ENCODE results near the gene PBX3. TPM values are rescaled to one million over a fixed set of nuclear protein-coding genes. Genes with fewer than 3 reads are reported as not detected.
A peak's percentile ranks its signal among the peaks of the same experiment; 100 is the strongest.

The PBX3 gene
- total RNA-seq, 1 experiment from 2014 or later, result 39.0 TPM

DNA sequence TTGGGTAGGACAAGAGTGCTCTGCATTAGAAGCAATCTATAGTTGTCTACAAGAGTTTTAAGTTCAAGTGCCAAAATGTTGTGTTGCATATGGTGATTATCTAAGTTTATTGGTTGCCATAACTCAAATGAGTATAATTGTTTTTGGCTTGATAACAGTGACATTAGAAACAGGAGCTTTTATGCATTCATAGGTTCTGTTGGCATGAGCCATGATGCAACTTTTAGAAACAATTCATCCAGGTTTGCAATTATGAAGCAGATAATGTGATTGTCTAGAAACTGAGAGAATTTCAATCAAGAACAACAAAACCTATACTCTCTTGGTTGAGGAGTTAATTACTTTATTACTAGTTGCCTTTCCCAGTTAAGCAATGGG is 137.0 kb downstream of the PBX3 start:
- peaks cover 42% of the 10 kb centered on the region for H3K4me1 ChIP-seq (ENCODE audit: control insufficient read depth, insufficient read depth, low read length)
- H3K27ac ChIP-seq (ENCODE audit: low read length), result peak overlapping the region; percentile 71; the same call in 1 of the 2 replicates
- no peak for ATAC-seq
- TF ChIP-seq, protein P1, sequence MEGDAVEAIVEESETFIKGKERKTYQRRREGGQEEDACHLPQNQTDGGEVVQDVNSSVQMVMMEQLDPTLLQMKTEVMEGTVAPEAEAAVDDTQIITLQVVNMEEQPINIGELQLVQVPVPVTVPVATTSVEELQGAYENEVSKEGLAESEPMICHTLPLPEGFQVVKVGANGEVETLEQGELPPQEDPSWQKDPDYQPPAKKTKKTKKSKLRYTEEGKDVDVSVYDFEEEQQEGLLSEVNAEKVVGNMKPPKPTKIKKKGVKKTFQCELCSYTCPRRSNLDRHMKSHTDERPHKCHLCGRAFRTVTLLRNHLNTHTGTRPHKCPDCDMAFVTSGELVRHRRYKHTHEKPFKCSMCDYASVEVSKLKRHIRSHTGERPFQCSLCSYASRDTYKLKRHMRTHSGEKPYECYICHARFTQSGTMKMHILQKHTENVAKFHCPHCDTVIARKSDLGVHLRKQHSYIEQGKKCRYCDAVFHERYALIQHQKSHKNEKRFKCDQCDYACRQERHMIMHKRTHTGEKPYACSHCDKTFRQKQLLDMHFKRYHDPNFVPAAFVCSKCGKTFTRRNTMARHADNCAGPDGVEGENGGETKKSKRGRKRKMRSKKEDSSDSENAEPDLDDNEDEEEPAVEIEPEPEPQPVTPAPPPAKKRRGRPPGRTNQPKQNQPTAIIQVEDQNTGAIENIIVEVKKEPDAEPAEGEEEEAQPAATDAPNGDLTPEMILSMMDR (IDR thresholded peaks at IDR 0.05), result no peak
- TF ChIP-seq SIN3A (IDR thresholded peaks at IDR 0.05; ENCODE audit: borderline replicate concordance, insufficient read depth, low read depth, low read length) (no peak), POLR2AphosphoS5 (IDR thresholded peaks at IDR 0.05; ENCODE audit: low read depth, low read length) (no peak), TCF7L2 (IDR thresholded peaks at IDR 0.05; ENCODE audit: low read depth, low read length) (no peak)
- no peaks in the 10 kb centered on the region for H3K9me3 ChIP-seq (ENCODE audit: control insufficient read depth, insufficient read depth, low read depth, low read length)
- no TSS peak for BruUV-seq (replicated peaks)
- in situ Hi-C loops (cut with HindIII; ENCODE audit: low pct_unique_long_range_greater_than_20kb, low sequenced_read_pairs) (no loop called here), intact Hi-C loops (cut with micrococcal nuclease; ENCODE audit: unreplicated experiment) (no loop called here)
- ChIA-PET POLR2A (no interaction called here), CTCF (no interaction called here)
- H3K36me3 ChIP-seq (ENCODE audit: control insufficient read depth, insufficient read depth, low read length), result no peaks in the 10 kb centered on the region
- no peak overlapping the region for H3K4me3 ChIP-seq (ENCODE audit: low read depth in 2 of 2, low read length in 2 of 2)
- no peaks in the 10 kb centered on the region for H3K27me3 ChIP-seq (ENCODE audit: control insufficient read depth, insufficient read depth, low read length)
- no peak for DNase-seq (ENCODE audit: low read depth, low spot score)

DNA sequence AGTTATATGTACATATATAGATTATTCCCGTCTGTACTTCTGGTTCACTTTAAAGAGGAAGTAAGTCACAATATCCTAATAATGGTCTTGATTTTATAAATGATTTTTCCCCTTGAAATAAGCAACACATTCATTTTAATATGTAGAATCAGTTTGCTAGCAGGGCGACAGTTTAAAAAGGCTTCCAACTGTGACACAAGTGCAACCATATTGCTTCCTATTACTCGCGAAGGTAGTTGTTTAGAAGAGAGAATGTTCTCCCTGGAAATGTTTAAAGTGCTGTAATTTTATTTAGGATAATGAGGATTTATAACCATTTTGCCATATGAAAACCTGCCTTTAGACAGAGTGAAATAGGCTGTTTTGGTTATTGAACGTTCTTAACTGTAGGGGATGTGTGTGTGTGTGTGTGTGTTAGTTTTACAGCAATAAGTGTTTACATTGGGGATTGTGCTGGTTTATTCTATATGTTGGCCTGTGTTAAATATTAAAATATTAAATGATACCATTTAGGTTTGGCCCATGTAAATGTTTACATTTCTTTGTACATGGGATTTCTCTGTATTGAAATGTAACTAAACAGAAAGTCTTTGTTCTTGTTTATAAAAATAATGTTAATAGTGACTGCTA is 138.3 kb downstream of the PBX3 start:
- no peaks in the 10 kb centered on the region for H3K36me3 ChIP-seq (ENCODE audit: control insufficient read depth, insufficient read depth, low read length)
- H3K9me3 ChIP-seq (ENCODE audit: control insufficient read depth, insufficient read depth, low read depth, low read length), result no peaks in the 10 kb centered on the region
- ChIA-PET POLR2A (no interaction called here), CTCF (no interaction called here)
- intact Hi-C loops (cut with micrococcal nuclease; ENCODE audit: unreplicated experiment) (no loop called here), in situ Hi-C loops (cut with HindIII; ENCODE audit: low pct_unique_long_range_greater_than_20kb, low sequenced_read_pairs) (no loop called here)
- ATAC-seq (no peak), DNase-seq (ENCODE audit: low read depth, low spot score) (no peak)
- TF ChIP-seq POLR2AphosphoS5 (IDR thresholded peaks at IDR 0.05; ENCODE audit: low read depth, low read length) (no peak), SIN3A (IDR thresholded peaks at IDR 0.05; ENCODE audit: borderline replicate concordance, insufficient read depth, low read depth, low read length) (no peak), TCF7L2 (IDR thresholded peaks at IDR 0.05; ENCODE audit: low read depth, low read length) (no peak)
- TF ChIP-seq, protein P1 (IDR thresholded peaks at IDR 0.05), result no peak
- TF ChIP-seq, protein P2, sequence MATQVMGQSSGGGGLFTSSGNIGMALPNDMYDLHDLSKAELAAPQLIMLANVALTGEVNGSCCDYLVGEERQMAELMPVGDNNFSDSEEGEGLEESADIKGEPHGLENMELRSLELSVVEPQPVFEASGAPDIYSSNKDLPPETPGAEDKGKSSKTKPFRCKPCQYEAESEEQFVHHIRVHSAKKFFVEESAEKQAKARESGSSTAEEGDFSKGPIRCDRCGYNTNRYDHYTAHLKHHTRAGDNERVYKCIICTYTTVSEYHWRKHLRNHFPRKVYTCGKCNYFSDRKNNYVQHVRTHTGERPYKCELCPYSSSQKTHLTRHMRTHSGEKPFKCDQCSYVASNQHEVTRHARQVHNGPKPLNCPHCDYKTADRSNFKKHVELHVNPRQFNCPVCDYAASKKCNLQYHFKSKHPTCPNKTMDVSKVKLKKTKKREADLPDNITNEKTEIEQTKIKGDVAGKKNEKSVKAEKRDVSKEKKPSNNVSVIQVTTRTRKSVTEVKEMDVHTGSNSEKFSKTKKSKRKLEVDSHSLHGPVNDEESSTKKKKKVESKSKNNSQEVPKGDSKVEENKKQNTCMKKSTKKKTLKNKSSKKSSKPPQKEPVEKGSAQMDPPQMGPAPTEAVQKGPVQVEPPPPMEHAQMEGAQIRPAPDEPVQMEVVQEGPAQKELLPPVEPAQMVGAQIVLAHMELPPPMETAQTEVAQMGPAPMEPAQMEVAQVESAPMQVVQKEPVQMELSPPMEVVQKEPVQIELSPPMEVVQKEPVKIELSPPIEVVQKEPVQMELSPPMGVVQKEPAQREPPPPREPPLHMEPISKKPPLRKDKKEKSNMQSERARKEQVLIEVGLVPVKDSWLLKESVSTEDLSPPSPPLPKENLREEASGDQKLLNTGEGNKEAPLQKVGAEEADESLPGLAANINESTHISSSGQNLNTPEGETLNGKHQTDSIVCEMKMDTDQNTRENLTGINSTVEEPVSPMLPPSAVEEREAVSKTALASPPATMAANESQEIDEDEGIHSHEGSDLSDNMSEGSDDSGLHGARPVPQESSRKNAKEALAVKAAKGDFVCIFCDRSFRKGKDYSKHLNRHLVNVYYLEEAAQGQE (IDR thresholded peaks at IDR 0.05; ENCODE audit: insufficient read depth in 1 of 2, low read depth in 2 of 2, low read length in 1 of 2), result no peak
- H3K4me1 ChIP-seq (ENCODE audit: control insufficient read depth, insufficient read depth, low read length), result peaks cover 46% of the 10 kb centered on the region
- no peaks in the 10 kb centered on the region for H3K27me3 ChIP-seq (ENCODE audit: control insufficient read depth, insufficient read depth, low read length)
- BruUV-seq (replicated peaks), result no TSS peak
- peak overlapping the region; percentile 3; the same call in 1 of the 2 replicates for H3K27ac ChIP-seq (ENCODE audit: low read length)
- H3K4me3 ChIP-seq (ENCODE audit: low read depth in 2 of 2, low read length in 2 of 2), result no peak overlapping the region
